ENCODE measurements around the gene COX19.

DNA sequence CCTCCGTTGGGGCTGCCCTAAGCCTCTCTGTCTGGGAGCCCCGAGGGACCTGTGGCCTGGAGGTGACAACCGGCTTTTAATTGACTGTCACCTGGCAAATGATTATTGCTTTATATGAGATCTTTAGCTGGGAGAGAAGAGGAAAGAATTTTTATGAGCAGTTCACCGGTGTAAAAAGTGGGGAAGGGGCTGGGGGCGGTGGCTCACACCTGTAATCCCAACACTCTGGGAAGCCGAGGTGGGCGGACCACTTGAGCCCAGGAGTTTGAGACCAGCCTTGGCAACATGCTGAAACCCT, 2.6 kb upstream of the COX19 start:
- TF ChIP-seq, protein P1, sequence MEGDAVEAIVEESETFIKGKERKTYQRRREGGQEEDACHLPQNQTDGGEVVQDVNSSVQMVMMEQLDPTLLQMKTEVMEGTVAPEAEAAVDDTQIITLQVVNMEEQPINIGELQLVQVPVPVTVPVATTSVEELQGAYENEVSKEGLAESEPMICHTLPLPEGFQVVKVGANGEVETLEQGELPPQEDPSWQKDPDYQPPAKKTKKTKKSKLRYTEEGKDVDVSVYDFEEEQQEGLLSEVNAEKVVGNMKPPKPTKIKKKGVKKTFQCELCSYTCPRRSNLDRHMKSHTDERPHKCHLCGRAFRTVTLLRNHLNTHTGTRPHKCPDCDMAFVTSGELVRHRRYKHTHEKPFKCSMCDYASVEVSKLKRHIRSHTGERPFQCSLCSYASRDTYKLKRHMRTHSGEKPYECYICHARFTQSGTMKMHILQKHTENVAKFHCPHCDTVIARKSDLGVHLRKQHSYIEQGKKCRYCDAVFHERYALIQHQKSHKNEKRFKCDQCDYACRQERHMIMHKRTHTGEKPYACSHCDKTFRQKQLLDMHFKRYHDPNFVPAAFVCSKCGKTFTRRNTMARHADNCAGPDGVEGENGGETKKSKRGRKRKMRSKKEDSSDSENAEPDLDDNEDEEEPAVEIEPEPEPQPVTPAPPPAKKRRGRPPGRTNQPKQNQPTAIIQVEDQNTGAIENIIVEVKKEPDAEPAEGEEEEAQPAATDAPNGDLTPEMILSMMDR (IDR thresholded peaks at IDR 0.05; ENCODE audit: extremely low read depth in 1 of 2, insufficient read depth in 1 of 2, low read depth in 1 of 2, low read length in 2 of 2), result no peak
- TF ChIP-seq EZH2 (IDR thresholded peaks at IDR 0.05; ENCODE audit: borderline replicate concordance, low read depth, low read length, severe bottlenecking), result no peak
- TF ChIP-seq POLR2AphosphoS5 (IDR thresholded peaks at IDR 0.05; ENCODE audit: insufficient read depth, low read depth, low read length), result no peak
- TF ChIP-seq, protein P2, sequence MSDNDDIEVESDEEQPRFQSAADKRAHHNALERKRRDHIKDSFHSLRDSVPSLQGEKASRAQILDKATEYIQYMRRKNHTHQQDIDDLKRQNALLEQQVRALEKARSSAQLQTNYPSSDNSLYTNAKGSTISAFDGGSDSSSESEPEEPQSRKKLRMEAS (IDR thresholded peaks at IDR 0.05; ENCODE audit: insufficient read depth, insufficient read length), result no peak
- no peak for TF ChIP-seq POLR2A (IDR thresholded peaks at IDR 0.05; ENCODE audit: low read depth, low read length)
- TF ChIP-seq GATA2 (IDR thresholded peaks at IDR 0.05; ENCODE audit: insufficient read depth, insufficient read length, low read depth, low read length), result no peak
- no peak for TF ChIP-seq MYC (IDR thresholded peaks at IDR 0.05; ENCODE audit: low read depth, low read length)
